HG02642 (cell line): ENCODE results near the gene SUMO2.
"Not testable (repeated sequence)": the region's sequence is repeated elsewhere in the genome, so short reads cannot be mapped to it uniquely, and the experiment has no call there.

ENCODE experiments used
- ATAC-seq: cut with Tn5 transposase; IDR thresholded peaks from one replicate; pipeline ENCODE4 v1.9.1; 2021; ENCODE audit warnings: mild to moderate bottlenecking; ENCODE audit not compliant: unreplicated experiment, poor library complexity

The SUMO2 gene

DNA sequence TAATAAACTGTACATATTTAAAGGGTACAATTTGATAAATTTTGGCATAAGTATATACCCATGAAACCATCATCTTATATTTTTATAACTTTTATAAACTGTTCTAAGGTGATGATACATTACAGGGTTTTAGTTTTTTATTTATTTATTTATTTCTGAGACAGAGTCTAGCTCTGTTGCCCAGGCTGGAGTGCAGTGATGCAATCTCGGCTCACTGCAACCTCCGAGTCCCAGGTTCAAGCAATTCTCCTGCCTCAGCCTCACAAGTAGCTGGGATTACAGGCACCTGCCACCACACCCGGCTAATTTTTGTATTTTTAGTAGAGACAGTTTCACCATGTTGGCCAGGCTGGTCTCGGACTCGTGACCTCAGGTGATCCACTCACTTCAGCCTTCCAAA is 54.8 kb downstream of the SUMO2 start:
- ATAC-seq: not testable (repeated sequence)

DNA sequence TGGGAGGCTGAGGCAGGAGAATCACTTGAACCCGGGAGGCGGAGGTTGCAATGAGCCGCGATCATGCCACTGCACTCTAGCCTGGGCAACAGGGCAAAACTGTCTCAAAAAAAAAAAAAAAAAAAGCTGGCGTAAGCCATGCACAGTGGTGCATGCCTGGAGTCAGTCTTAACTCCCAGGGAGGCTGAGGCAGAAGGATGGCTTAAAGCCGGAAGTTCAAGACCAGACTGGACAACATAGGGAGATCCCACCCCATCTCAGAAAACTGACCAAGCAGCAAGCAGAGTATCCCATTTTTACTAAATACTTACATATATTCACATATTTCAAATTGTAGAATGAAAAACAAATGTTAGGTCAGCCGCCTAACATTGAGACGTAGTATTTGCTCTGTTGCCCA is 55.8 kb downstream of the SUMO2 start:
- no peak for ATAC-seq

DNA sequence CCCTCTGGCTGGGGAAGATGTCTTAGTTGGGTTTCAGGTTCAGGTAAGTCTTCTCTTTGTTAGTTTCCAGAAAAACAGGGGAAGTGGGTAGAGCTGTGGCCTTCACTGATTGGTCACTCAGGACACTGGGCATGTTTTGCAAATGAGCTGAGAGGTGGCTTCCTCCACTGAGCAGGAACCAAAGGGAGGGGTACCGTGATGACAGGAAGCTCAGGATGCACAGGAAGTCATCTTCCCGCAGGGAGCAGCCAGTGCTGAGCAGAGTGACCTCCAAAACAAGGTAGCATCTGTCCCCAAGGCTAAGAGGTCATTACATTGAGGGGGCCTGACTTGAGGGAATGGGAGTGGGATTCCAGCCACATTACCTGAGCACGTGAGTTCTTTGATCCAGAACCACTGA is 56.8 kb downstream of the SUMO2 start:
- no peak for ATAC-seq

DNA sequence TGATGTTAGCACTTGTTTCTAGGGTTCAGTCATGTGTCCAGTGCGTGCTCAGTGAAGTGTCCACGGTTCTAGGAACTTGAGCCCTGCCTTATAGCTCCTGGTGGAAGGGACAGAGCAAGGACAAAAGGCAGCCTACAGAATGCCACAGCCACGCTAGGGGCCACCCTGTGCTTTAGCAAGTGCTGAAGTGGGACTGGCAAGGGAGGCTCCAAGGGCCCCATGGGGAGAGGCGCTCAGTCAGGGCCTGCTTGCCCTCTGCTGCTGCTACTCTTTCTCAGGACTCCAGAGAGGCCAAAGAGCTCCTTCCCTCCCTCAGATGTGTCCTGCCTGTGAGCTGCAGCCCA is 58.0 kb downstream of the SUMO2 start:
- no peak for ATAC-seq

DNA sequence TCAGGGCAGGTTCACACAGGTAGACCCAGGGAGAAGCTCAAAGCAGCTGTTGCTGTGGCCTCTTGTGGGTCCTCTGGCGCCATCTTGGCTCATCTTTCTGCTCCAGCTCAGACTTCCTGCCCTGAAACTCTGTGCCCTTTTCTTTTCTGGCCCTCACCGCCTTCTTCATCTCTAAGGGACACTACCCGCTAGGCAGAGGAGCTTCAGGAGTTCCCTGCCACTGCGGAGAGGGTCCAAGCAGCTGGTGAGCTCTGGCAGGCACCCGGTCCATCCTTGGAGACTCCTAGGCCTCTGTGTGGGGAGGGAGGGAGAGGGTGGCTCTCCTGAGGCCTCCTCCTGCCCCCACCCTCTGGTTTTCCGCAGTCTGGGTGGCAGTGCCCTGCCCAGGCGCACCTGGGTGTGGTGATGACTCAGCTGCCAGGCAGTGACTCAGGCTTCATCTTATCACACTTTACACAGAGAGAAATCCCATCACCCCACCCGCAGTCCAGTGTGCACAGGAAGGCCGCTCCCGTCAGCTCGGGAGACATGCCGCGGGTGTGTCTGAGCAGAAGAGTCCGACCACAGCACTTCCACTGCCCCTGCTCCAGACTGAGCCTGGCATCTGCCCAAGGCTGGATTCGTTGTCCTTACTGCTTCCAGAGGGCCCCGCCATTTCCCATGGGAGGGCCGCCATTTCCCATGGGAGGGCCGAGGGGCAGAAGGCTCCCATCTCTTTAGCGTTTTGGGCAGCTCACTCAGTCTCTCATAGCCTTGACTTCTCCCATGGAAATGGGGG is 58.5 kb downstream of the SUMO2 start:
- no peak for ATAC-seq

DNA sequence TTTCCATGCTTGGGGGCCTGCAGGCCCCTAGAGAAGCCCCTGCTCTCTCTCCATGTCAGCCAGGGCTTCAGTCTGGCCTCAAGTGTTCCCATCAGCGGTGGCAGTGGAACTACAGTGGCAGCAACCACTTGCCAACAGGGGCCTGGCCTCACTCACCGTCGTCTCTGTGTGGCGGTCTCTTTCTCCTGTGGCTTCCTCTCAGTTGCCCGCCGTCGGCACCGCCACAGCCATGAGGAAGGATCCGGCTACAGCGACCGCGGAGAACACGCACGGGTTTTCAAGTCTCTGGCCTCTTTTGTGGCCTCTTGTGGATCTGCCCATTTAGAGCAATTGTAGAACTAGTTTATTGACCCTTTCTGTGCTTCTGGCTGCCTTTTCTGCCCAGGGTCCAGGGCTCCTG is 64.5 kb downstream of the SUMO2 start:
- no peak for ATAC-seq

DNA sequence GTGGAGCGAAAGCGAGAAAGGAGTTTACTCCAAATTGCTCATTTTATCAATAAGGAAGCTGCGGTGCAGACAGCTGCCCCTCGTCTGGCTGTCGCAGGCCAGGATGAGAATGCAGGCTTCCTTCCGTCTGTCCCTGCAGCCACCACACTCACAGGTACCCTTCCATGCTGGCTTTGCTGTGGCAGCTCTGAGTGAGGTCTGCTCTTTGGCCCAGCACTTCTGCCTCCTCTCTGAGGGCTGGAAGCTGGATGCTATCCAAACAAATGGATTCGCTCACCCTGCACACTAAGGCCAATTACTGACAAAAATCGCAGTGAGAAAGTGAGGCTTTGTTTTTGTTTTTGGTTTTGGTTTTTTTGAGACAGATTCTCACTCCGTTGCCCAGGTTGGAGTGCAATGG is 66.0 kb downstream of the SUMO2 start:
- no peak for ATAC-seq
